GM06990 (cell line): Measurements from ENCODE around the gene MGLL.

Experiments used
- DNase-seq: peaks from one replicate; pipeline ENCODE4 v3.0.0-alpha.2; 2011; ENCODE audit not compliant: insufficient read length; ENCODE audit errors: extremely low read depth
- H3K27me3 ChIP-seq: replicated peaks from 2 replicates; pipeline ENCODE4 v1.6.0; 2011; ENCODE audit warnings: low read length; ENCODE audit not compliant: control insufficient read depth, insufficient read depth
- H3K36me3 ChIP-seq: 2 replicates; pipeline ENCODE4 v1.5.1; 2011; ENCODE audit warnings: low read length; ENCODE audit not compliant: control insufficient read depth, insufficient read depth
- H3K4me3 ChIP-seq: replicated peaks from 2 replicates; pipeline ENCODE4 v1.5.1; 2011; ENCODE audit warnings: low read depth, mild to moderate bottlenecking, control low read depth, low read length
- TF ChIP-seq, protein P1 (sequence below): IDR thresholded peaks from 2 replicates; pipeline ENCODE4 v1.5.1; 2011; ENCODE audit warnings: low read length, control low read depth, mild to moderate bottlenecking, inconsistent platforms; ENCODE audit not compliant: insufficient read depth, poor library complexity, severe bottlenecking

The MGLL gene

DNA sequence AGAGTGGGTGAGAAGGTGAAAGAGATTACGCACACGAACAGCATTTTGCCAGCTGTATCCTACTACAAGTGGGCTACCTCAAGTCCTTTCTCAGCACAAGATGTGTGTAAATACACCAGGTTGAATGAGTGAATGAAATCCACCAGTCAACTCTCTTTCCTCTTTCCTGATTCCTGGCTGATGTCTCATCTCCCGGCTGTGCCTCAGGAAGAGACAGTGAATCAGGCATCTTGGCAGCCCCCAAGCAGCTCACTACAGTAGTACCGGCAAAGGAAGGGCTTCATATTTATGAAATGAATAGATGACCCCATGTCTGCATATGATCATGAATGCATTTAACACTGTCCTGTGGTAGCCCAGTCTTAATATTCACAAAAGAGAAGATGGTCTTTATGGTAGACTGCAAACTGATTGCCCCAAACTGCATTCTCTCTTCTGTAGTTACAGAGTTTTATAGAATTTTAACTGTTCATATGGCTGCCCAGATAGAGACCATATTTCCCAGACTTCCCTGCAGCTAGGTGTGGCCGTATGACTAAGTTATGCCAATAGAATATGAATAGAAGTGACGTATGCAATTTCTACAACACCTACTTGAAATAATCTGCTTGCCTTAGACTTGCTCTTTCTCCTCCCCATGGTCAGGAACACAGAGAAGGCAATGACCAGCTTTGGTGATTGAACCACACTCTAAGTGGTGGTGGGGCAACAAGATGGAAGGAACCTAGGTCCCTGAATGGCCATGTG, 22.7 kb downstream of the MGLL start:
- Histone ChIP-seq H3K27me3 (no peaks in the 10 kb centered on the region), H3K36me3 (peaks cover 11% of the 10 kb centered on the region), H3K4me3 (no peak overlapping the region)
- TF ChIP-seq, protein P1, sequence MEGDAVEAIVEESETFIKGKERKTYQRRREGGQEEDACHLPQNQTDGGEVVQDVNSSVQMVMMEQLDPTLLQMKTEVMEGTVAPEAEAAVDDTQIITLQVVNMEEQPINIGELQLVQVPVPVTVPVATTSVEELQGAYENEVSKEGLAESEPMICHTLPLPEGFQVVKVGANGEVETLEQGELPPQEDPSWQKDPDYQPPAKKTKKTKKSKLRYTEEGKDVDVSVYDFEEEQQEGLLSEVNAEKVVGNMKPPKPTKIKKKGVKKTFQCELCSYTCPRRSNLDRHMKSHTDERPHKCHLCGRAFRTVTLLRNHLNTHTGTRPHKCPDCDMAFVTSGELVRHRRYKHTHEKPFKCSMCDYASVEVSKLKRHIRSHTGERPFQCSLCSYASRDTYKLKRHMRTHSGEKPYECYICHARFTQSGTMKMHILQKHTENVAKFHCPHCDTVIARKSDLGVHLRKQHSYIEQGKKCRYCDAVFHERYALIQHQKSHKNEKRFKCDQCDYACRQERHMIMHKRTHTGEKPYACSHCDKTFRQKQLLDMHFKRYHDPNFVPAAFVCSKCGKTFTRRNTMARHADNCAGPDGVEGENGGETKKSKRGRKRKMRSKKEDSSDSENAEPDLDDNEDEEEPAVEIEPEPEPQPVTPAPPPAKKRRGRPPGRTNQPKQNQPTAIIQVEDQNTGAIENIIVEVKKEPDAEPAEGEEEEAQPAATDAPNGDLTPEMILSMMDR: no peak
- DNase-seq: no peak

DNA sequence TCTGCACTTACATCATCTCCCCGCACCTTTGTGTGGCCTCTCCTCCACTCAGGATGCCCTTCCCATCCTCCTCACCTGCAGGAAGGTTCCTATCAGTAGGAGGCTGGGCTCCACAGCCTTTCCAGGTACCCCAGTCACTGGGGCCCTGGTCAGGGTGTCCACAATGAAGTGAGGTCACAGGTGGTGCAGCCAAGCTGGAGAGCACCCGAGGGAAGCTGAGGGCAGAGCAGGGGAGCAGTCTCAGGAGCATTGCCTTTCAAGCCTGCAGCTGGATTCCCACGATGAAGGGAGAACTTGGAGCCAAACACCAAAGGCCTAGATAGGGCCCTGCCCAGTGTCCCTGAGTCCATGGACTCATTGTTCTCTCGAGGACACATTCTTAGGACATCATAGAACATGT, 23.6 kb downstream of the MGLL start:
- Histone ChIP-seq H3K27me3 (no peaks in the 10 kb centered on the region), H3K36me3 (peaks cover 10% of the 10 kb centered on the region), H3K4me3 (no peak overlapping the region)
- no peak for DNase-seq
- TF ChIP-seq, protein P1: no peak

DNA sequence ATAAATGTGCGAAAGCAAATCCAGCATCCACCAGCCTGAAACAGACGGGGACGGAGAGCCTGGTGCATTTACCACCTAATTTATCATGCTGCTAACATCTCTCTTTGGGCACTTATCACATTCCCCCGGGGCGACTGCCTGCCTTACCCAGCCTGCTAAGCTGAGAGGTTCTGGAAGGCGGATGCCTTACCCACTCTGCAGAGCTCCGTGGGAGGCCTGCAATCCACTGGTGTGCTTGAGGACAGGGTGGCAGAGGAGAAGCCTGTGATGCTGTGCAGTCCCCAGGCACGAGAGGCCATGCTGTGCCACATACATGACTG, 25.5 kb downstream of the MGLL start:
- no peaks in the 10 kb centered on the region for H3K27me3 ChIP-seq
- no peak overlapping the region for H3K4me3 ChIP-seq
- peaks cover 8% of the 10 kb centered on the region for H3K36me3 ChIP-seq
- TF ChIP-seq, protein P1: no peak
- no peak for DNase-seq

DNA sequence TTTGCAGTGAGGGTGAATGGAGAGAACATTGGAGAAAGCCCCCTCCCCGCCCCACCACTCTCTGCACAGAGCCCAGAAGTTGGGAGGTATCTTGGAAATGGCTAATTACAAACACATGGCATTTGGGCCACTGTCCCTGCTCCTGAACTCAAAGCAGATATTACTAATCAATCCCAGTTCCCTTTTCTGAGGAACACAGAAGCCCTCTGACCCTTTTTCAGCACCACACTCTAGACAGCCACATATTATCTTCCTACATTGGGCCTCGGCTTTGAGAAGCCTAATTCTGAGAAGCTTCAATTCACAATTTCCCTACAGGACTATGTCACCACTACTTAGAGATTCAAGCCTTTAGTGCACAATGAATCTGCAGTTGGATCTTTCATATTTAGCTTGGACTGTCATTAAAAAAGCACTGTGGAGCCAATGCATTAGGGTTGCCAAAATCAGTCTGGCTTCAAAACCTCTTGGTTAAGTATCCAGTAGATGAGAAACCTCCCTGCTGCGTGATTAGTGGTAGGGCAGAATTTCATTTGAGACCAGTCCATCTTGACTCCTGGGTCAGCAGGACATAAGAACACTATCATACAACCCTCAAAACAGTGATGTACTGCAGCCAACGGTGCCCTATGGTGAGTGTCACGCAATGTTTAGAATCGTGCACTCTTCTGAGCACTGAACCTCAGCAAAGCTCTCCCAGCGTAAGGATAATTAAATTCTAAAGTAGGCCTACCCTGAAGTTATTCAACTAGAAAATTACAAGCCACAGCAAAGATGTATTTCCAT, 26.1 kb downstream of the MGLL start:
- Histone ChIP-seq H3K27me3 (no peaks in the 10 kb centered on the region), H3K36me3 (peaks cover 8% of the 10 kb centered on the region), H3K4me3 (no peak overlapping the region)
- DNase-seq: no peak
- TF ChIP-seq, protein P1: no peak

DNA sequence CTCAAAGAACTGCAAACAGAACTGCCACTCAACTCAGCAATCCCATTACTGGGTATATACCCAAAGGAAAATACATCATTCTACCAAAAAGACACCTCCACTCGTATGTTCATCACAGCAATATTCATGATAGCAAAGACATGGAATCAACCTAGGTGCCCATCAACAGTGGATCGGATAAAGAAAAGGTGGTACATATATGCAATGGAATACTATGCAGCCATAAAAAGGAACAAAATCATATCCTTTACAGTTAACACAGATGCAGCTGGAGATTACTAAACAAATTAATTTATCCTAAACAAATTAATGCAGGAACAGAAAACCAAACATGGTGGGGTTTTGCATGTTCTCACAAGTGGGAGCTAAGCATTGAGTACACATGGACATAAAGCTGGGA, 27.3 kb downstream of the MGLL start:
- DNase-seq: no peak
- H3K36me3 ChIP-seq: peaks cover 12% of the 10 kb centered on the region
- no peak overlapping the region for H3K4me3 ChIP-seq
- TF ChIP-seq, protein P1: no peak
- no peaks in the 10 kb centered on the region for H3K27me3 ChIP-seq
